GM12878 (cell line): ENCODE measurements around the gene ANKRD33B. TPM values are rescaled to one million over a fixed set of nuclear protein-coding genes. Genes with fewer than 3 reads are reported as not detected.

Experiments used
- ATAC-seq: fragments of 200-7000 bp; cut with Tn5 transposase; 3 replicates; pipeline ENCODE4 v1.9.1; 2020; ENCODE audit warnings: mild to moderate bottlenecking, moderate library complexity
- BruUV-seq: library from RNA; stranded (reverse); fragments of 400-500 nt; replicated peaks from 2 replicates; lab custom pipeline; 2021; lab: Mats Ljungman, UMichigan
- CTCF ChIA-PET: fragments of 300-600 bp; sonication (Branson Sonifier 250); formaldehyde crosslinking; extraction: SDS; loops from one replicate; lab custom pipeline; 2021; ENCODE audit warnings: inconsistent platforms; lab: Yijun Ruan, JAX
- POLR2A ChIA-PET: fragments of 350-600 bp; formaldehyde crosslinking; extraction: SDS; loops from one replicate; lab custom pipeline; 2021; ENCODE audit warnings: inconsistent platforms; lab: Charles Lee
- RAD21 ChIA-PET: fragments of 300-600 bp; sonication (Branson Sonifier 250); formaldehyde crosslinking; loops from one replicate; lab custom pipeline; 2023; ENCODE audit warnings: antibody characterized with exemption; ENCODE audit not compliant: unreplicated experiment; lab: Charles Lee
- SMC1A ChIA-PET: fragments of 300-600 bp; sonication (Branson Sonifier 250); formaldehyde crosslinking; loops from one replicate; lab custom pipeline; 2023; ENCODE audit not compliant: unreplicated experiment, uncharacterized antibody; lab: Charles Lee
- DNase-seq: peaks from one replicate; pipeline ENCODE4 v3.0.0-alpha.2; 2011; ENCODE audit warnings: low read depth, low spot score
- FAIRE-seq: peaks from 3 replicates; lab custom pipeline; 2011; peaks lifted over from hg19 to GRCh38; lab: Jason Lieb, UNC
- H2AFZ ChIP-seq: 2 replicates; pipeline ENCODE4 v1.6.0; 2011; ENCODE audit warnings: low read depth, low read length, control low read depth; ENCODE audit not compliant: control insufficient read depth
- H3K27ac ChIP-seq: 2 replicates; pipeline ENCODE4 v1.5.1; 2011; ENCODE audit warnings: control low read depth; ENCODE audit not compliant: control insufficient read depth, insufficient read depth
- H3K27me3 ChIP-seq, 2 experiments: replicated peaks in 1 of 2; 2 replicates each; pipeline versions ENCODE4 v1.6.0 to v1.6.1; 2011; ENCODE audit warnings: low read length in 1 of 2; ENCODE audit not compliant: control insufficient read depth in 2 of 2, insufficient read depth in 2 of 2
- H3K36me3 ChIP-seq, 2 experiments: 2 replicates each; pipeline ENCODE4 v1.5.1; 2011; ENCODE audit warnings: low read length in 1 of 2; ENCODE audit not compliant: control insufficient read depth in 2 of 2, insufficient read depth in 2 of 2
- H3K4me1 ChIP-seq: 2 replicates; pipeline ENCODE4 v1.6.1; 2011; ENCODE audit warnings: mild to moderate bottlenecking, low read length, moderate library complexity, mixed read lengths; ENCODE audit not compliant: control insufficient read depth, insufficient read depth
- H3K4me2 ChIP-seq: 2 replicates; pipeline ENCODE4 v1.6.0; 2011; ENCODE audit warnings: control low read depth; ENCODE audit not compliant: control insufficient read depth, insufficient read depth
- H3K4me3 ChIP-seq: fragments of 200-600 bp; sonication (generic); 2 replicates; pipeline ENCODE4 v1.5.1; 2016
- H3K79me2 ChIP-seq: 2 replicates; pipeline ENCODE4 v1.6.0; 2011; ENCODE audit warnings: low read length; ENCODE audit not compliant: control insufficient read depth, insufficient read depth
- H3K9ac ChIP-seq: 2 replicates; pipeline ENCODE4 v1.8.0; 2011; ENCODE audit warnings: low read length, control low read depth, mixed read lengths; ENCODE audit not compliant: control insufficient read depth, insufficient read depth
- H3K9me3 ChIP-seq: replicated peaks from 3 replicates; pipeline ENCODE4 v1.5.1; 2011; ENCODE audit warnings: mild to moderate bottlenecking, low read length; ENCODE audit not compliant: control insufficient read depth, insufficient read depth
- H4K20me1 ChIP-seq: 2 replicates; pipeline ENCODE4 v1.6.0; 2011; ENCODE audit not compliant: control insufficient read depth, insufficient read depth
- ESRRA ChIP-seq: IDR thresholded peaks from 2 replicates; pipeline ENCODE4 v1.6.1; 2012; ENCODE audit warnings: mild to moderate bottlenecking, low read length, improper control_type of control experiment
- SIN3A ChIP-seq: IDR thresholded peaks from 2 replicates; pipeline ENCODE4 v1.6.1; 2012; ENCODE audit warnings: low read depth, low read length, improper control_type of control experiment
- WGBS: methylation state at CpG from one replicate; pipeline ENCODE4 v1.1.6; 2016; ENCODE audit warnings: low lambda C conversion rate; ENCODE audit not compliant: insufficient replicate concordance, insufficient coverage; ENCODE audit errors: missing lambda C conversion rate; 5-methylcytosine and 5-hydroxymethylcytosine counted together
- in situ Hi-C: fragments of 300-500 bp; cut with MboI; formaldehyde crosslinking; loops from 9 replicates; pipeline ENCODE4 v1.14.3; 2018; ENCODE audit warnings: mixed read lengths
- intact Hi-C: fragments of 100-400 bp; cut with micrococcal nuclease; formaldehyde crosslinking; loops from one replicate; pipeline ENCODE4 v1.14.2; 2022; ENCODE audit not compliant: unreplicated experiment
- polyA plus RNA-seq, 11 experiments: library from polyadenylated mRNA; depleted of rRNA in 4 of 11; unstranded in 6 of 11; stranded (reverse) in 5 of 11; fragments of >200 nt; fragmentation: Nextera tagmentation in 4 of 11; fragmentation: Illumina TruSeq in 1 of 11; extraction: Ambion mirVana in 4 of 11; extraction: Trizol in 1 of 11; gene quantifications; 1 replicate in 1 of 11; 2 replicates in 10 of 11; pipeline versions ENCODE4 v1.2.1 to v1.2.3, GENCODE V29; 2011 to 2016; ENCODE audit warnings: inconsistent platforms in 2 of 11, missing spikeins in 2 of 11, low read depth in 1 of 11
- total RNA-seq, 4 experiments: library from RNA; depleted of rRNA in 3 of 4; stranded (reverse); fragments of >200 nt in 3 of 4; fragmentation: Illumina TruSeq in 1 of 4; extraction: Trizol in 1 of 4; gene quantifications; 2 replicates each; pipeline versions ENCODE4 v1.2.1 to v1.2.3, GENCODE V29; 2013 to 2021

The ANKRD33B gene
- total and polyA plus RNA-seq, 10 of the 15 experiments (the other 5 are each of a cell fraction or from before 2014, with no cell fraction given), result 4.9 to 61.6 (median 15.6) TPM

- Histone ChIP-seq H3K27ac (no peak overlapping the region), H3K4me1 (peaks cover 3% of the 10 kb centered on the region; the same call in 1 of the 2 replicates), H3K27me3 (no peaks in the 10 kb centered on the region), H3K9ac (no peak overlapping the region), H3K4me2 (no peak overlapping the region), H3K36me3 (peaks cover 2 to 3% of the 10 kb centered on the region in 2 experiments; a peak in 2 of 4 replicates), H3K4me3 (no peak overlapping the region), H4K20me1 (no peaks in the 10 kb centered on the region), H3K79me2 (no peaks in the 10 kb centered on the region; the same call in 1 of the 2 replicates), H2AFZ (no peak overlapping the region), H3K9me3 (peaks cover 5% of the 10 kb centered on the region)
- ChIA-PET RAD21 (interaction anchor here (4.0 to 4.2 kb wide), 2 partner anchors 64 to 239 kb away, joined by 42 to 44 read pairs; no protein-coding TSS in a partner anchor), POLR2A (interaction anchor here (0.6 to 0.8 kb wide), 2 partner anchors 238 to 262 kb away, joined by 3 to 7 read pairs; no protein-coding TSS in a partner anchor), CTCF (interaction anchor here (0.9 to 7.0 kb wide), 9 partner anchors 7 to 239 kb away, joined by 3 to 111 read pairs (median 11); no protein-coding TSS in a partner anchor), SMC1A (interaction anchor here (1.2 to 4.5 kb wide), 4 partner anchors 61 to 240 kb away, joined by 3 to 37 read pairs (median 20); no protein-coding TSS in a partner anchor)
- no TSS peak for BruUV-seq
- DNase-seq (no peak), ATAC-seq (no peak), FAIRE-seq (no peak)
- in situ Hi-C loops, result loop anchor here (10.0 kb wide), 1 partner anchor 173 kb away; no protein-coding TSS in a partner anchor
- 96% methylated on average over 16 of the region's 16 CpGs for WGBS
- intact Hi-C loops, result loop anchor here (10.0 kb wide), 1 partner anchor 483 kb away; no protein-coding TSS in a partner anchor
- TF ChIP-seq SIN3A, result no peak
- TF ChIP-seq ESRRA, result no peak
Measured at GRCh38 chr5:10691826-10692785, 128.2 kb downstream of the ANKRD33B start.
